Kidney epithelial cell (primary cell): ENCODE measurements around the gene TBX18. TPM values are rescaled to one million over a fixed set of nuclear protein-coding genes. Genes with fewer than 3 reads are reported as not detected.
A peak's percentile ranks its signal among the peaks of the same experiment; 100 is the strongest.

ENCODE experiments used
- DNase-seq: peaks from one replicate; pipeline ENCODE4 v3.0.0-alpha.2; 2010; ENCODE audit warnings: low read depth
- H3K27me3 ChIP-seq: 2 replicates; pipeline ENCODE4 v1.6.0; 2011; ENCODE audit warnings: low read length; ENCODE audit not compliant: control insufficient read depth, insufficient read depth
- H3K36me3 ChIP-seq: 2 replicates; pipeline ENCODE4 v1.5.1; 2011; ENCODE audit warnings: low read length; ENCODE audit not compliant: control insufficient read depth, insufficient read depth
- H3K4me3 ChIP-seq: 2 replicates; pipeline ENCODE4 v1.5.1; 2011; ENCODE audit warnings: low read depth, mild to moderate bottlenecking, control low read depth, low read length
- total RNA-seq: library from RNA; depleted of rRNA; stranded (reverse); fragments of >200 nt; gene quantifications from 2 replicates; pipeline ENCODE4 v1.2.3, GENCODE V29; 2015
- TF ChIP-seq, protein P1 (sequence below): IDR thresholded peaks from 2 replicates; pipeline ENCODE4 v1.5.1; 2011; ENCODE audit warnings: mild to moderate bottlenecking, moderate library complexity, low read length, control low read depth, inconsistent platforms; ENCODE audit not compliant: insufficient read depth, poor library complexity, severe bottlenecking

TBX18 gene
- total RNA-seq, 1 donor from 2014 or later = 0.46 TPM

DNA sequence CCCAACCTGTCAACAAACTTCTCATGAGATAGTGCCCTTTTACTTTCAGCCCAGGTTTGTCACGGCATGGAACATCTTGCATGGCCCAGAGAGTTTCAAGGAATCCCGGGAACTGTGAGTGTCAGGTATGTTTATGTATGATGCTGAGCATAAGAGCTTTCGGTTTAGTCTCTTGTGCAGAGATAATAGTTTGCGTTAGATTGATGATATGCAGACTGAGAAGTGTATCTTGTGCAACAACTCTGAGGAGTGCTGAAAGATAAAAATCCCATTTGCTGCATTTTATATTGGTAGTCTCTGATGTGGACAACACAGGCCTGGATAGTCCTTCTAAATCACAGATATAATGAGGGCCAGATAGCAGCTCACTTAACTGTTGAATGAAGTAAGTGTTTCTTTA lies 99.0 kb downstream of the TBX18 start:
- Histone ChIP-seq H3K27me3 (no peaks in the 10 kb centered on the region), H3K36me3 (no peaks in the 10 kb centered on the region), H3K4me3 (no peak overlapping the region)
- DNase-seq = no peak
- TF ChIP-seq, protein P1, sequence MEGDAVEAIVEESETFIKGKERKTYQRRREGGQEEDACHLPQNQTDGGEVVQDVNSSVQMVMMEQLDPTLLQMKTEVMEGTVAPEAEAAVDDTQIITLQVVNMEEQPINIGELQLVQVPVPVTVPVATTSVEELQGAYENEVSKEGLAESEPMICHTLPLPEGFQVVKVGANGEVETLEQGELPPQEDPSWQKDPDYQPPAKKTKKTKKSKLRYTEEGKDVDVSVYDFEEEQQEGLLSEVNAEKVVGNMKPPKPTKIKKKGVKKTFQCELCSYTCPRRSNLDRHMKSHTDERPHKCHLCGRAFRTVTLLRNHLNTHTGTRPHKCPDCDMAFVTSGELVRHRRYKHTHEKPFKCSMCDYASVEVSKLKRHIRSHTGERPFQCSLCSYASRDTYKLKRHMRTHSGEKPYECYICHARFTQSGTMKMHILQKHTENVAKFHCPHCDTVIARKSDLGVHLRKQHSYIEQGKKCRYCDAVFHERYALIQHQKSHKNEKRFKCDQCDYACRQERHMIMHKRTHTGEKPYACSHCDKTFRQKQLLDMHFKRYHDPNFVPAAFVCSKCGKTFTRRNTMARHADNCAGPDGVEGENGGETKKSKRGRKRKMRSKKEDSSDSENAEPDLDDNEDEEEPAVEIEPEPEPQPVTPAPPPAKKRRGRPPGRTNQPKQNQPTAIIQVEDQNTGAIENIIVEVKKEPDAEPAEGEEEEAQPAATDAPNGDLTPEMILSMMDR = no peak

DNA sequence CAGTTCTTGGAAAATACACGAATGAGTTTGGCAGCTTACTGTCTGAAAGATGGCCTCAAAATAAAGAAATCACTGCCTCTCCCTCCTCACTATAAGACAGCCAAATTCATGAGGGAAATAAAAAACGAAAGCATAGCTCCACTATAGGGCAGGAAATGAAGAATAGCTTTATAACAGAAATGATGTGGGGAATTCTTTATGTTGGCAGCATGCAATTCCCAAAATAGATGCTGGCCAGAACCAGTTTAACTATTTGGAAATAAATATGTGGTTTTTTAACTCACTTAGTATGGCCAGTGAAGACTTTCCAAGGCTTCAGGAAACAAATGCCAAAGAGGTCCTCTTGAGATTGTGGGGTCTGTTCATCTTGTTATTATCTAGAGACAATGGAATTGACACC lies 100.5 kb downstream of the TBX18 start:
- Histone ChIP-seq H3K36me3 (no peaks in the 10 kb centered on the region), H3K4me3 (no peak overlapping the region), H3K27me3 (no peaks in the 10 kb centered on the region)
- TF ChIP-seq, protein P1 = no peak
- DNase-seq = no peak

DNA sequence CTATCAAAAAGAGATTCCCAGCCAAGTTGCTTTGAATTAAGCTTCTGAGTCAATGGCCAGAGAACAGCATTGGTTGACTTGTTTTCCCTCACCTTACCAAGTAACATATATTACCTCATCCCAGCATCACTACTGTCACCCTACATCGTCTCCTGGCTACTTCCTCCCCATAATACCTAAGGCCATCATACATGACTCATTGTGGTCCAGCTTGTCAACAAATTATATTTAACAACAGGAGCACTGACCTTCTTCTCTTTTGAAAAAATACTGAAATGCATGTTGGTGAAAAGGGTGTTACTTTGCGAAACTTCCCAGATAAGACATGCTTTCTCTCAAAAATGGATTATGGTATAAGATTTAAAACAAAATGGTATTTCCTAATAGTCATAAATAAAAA lies 106.9 kb downstream of the TBX18 start:
- Histone ChIP-seq H3K27me3 (no peaks in the 10 kb centered on the region), H3K36me3 (no peaks in the 10 kb centered on the region), H3K4me3 (no peak overlapping the region)
- TF ChIP-seq, protein P1 = no peak
- DNase-seq = no peak

DNA sequence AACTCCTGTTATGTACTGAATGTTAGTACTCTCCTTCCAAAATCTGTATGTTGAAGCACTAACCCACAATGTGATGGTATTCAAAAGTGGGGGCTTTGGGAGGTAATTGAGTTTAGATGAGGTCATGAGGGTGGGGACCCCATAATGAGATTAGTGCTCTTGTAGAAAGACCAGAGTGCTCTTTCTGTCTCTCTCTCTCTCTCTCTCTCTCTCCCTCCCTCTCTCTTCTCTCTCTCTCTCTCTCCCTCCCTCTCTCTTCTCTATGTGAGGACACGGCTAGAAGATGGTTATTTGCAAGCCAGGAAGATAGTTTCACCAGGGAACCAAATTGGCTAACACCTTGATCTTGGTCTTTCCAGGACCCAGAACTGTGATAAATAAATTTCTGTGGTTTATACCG lies 107.4 kb downstream of the TBX18 start:
- TF ChIP-seq, protein P1 = no peak
- no peak overlapping the region for H3K4me3 ChIP-seq

DNA sequence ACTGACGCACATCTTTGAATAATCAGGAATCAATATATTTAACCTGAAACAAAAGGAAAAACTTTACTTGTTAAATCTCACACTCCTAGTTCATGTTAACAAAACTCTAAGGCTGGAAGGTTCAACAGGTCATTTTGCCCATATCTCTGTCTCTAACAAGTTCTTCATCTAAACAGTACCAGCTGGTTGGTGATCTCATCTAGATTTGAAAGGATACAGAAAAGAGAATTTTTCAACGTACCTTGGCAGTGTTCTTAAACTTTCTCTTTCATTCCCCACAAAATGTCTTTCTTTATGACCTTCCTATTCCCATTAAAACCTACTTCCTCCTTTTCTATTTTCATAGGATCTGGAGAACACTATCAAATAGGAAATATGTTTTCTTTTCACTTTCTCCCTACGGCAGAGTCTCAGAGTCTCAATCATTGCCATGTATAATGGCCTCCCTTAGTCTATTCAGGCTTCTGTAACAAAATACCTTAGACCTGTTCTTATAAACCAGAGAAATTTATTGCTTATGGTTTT lies 111.3 kb downstream of the TBX18 start:
- TF ChIP-seq, protein P1 = no peak
- no peaks in the 10 kb centered on the region for H3K27me3 ChIP-seq
- no peak for DNase-seq
- no peaks in the 10 kb centered on the region for H3K36me3 ChIP-seq
- no peak overlapping the region for H3K4me3 ChIP-seq

More for the DNA sequence above, 107.4 kb downstream of the TBX18 start:
- no peaks in the 10 kb centered on the region for H3K27me3 ChIP-seq
- no peaks in the 10 kb centered on the region for H3K36me3 ChIP-seq
- DNase-seq = no peak

DNA sequence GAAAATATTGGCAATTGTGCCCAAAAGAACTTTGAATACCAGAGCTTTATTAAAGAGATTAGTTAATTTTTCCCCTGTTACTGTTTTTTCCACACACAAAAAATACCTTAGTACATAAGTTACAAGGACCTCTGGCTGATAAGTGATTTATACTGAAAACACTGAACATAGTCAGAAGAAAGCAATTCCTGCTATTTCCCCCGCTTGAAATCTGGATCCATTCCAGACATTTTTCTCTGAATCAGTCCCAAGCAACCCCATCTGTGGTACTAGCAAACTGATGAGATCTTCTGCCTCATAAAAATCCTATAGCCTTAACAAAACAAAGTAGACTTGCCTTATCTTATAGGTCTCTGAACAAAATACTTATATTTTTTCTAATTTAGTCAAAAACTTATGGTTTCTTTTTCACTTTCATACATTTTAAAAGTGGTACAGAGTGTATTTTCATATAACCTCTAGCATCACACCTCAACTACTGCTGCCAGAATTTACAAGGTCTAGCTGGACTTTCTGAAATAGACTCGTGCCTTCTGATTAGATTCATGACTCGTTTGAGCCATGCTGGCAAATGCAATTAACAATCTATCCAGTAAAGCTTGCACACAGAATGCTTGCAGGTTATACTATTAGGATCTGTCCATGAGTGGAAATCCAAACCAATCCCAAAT lies 111.9 kb downstream of the TBX18 start:
- DNase-seq = peak; percentile 61
- Histone ChIP-seq H3K4me3 (no peak overlapping the region), H3K36me3 (no peaks in the 10 kb centered on the region), H3K27me3 (no peaks in the 10 kb centered on the region)
- TF ChIP-seq, protein P1 = no peak
